HepG2 (cell line): Measurements from ENCODE around the gene RPH3AL. TPM values are rescaled to one million over a fixed set of nuclear protein-coding genes. Genes with fewer than 3 reads are reported as not detected.

Experiments
- CREM ChIP-seq, 2 experiments: sonication (generic) in 1 of 2; formaldehyde crosslinking in 1 of 2; IDR thresholded peaks; 2 replicates each; pipeline versions ENCODE4 v1.4.0 to v1.6.1; 2016 to 2020; ENCODE audit warnings: antibody characterized with exemption in 1 of 2, mild to moderate bottlenecking in 1 of 2, missing genetic modification reagents in 1 of 2
- JDP2 ChIP-seq: sonication (generic); formaldehyde crosslinking; IDR thresholded peaks from 2 replicates; pipeline ENCODE4 v1.8.1; 2022; ENCODE audit warnings: missing genetic modification reagents, borderline replicate concordance
- MZF1 ChIP-seq: sonication (generic); formaldehyde crosslinking; IDR thresholded peaks from 2 replicates; pipeline ENCODE4 v1.8.1; 2023; ENCODE audit warnings: mild to moderate bottlenecking, missing genetic modification reagents, borderline replicate concordance
- NCOA5 ChIP-seq: sonication (generic); formaldehyde crosslinking; IDR thresholded peaks from 2 replicates; pipeline ENCODE4 v1.4.0; 2020; ENCODE audit warnings: missing genetic modification reagents
- NFYB ChIP-seq: sonication (generic); formaldehyde crosslinking; IDR thresholded peaks from 2 replicates; pipeline ENCODE4 v1.4.0; 2020; ENCODE audit warnings: missing genetic modification reagents
- STAT6 ChIP-seq: sonication (generic); formaldehyde crosslinking; IDR thresholded peaks from 2 replicates; pipeline ENCODE4 v1.4.0; 2020; ENCODE audit warnings: missing genetic modification reagents, mild to moderate bottlenecking, borderline replicate concordance
- ZFP36L2 ChIP-seq: sonication (generic); formaldehyde crosslinking; IDR thresholded peaks from 2 replicates; pipeline ENCODE4 v1.4.0; 2020; ENCODE audit warnings: missing genetic modification reagents
- ZNF564 ChIP-seq: sonication (generic); formaldehyde crosslinking; IDR thresholded peaks from 2 replicates; pipeline ENCODE4 v1.8.1; 2023; ENCODE audit warnings: mild to moderate bottlenecking, missing genetic modification reagents
- polyA plus RNA-seq, 8 experiments: library from polyadenylated mRNA; depleted of rRNA in 3 of 8; stranded (reverse) in 7 of 8; unstranded in 1 of 8; fragments of >200 nt; fragmentation: Illumina TruSeq in 4 of 8; extraction: Trizol in 4 of 8; gene quantifications; 2 replicates each; pipeline versions ENCODE4 v1.2.1 to v1.2.3, GENCODE V29; 2011 to 2016; ENCODE audit warnings: low read depth in 4 of 8, missing spikeins in 1 of 8, mixed read lengths in 1 of 8; ENCODE audit not compliant: insufficient read depth in 1 of 8
- total RNA-seq, 5 experiments: library from RNA; depleted of rRNA; stranded (reverse); fragments of >200 nt; fragmentation: Illumina TruSeq; extraction: Trizol; gene quantifications; 2 replicates each; pipeline ENCODE4 v1.2.3, GENCODE V29; 2016; ENCODE audit warnings: low read depth in 1 of 5
- TF ChIP-seq, protein P1 (sequence below): sonication (generic); formaldehyde crosslinking; IDR thresholded peaks from 2 replicates; pipeline ENCODE4 v1.4.0; 2020; ENCODE audit warnings: missing genetic modification reagents
- TF ChIP-seq, protein P2 (sequence below): sonication (generic); formaldehyde crosslinking; IDR thresholded peaks from 2 replicates; pipeline ENCODE4 v1.4.0; 2020; ENCODE audit warnings: missing genetic modification reagents
- TF ChIP-seq, protein P3 (sequence below): sonication (generic); formaldehyde crosslinking; IDR thresholded peaks from 2 replicates; pipeline ENCODE4 v1.8.1; 2023; ENCODE audit warnings: mild to moderate bottlenecking, missing genetic modification reagents
- TF ChIP-seq, protein P4 (sequence below): sonication (generic); formaldehyde crosslinking; IDR thresholded peaks from 2 replicates; pipeline ENCODE4 v1.5.1; 2020; ENCODE audit warnings: mild to moderate bottlenecking, missing genetic modification reagents, borderline replicate concordance

Gene RPH3AL
- total and polyA plus RNA-seq, 2 of the 13 experiments (the other 11 are each of a cell fraction or from before 2014, with no cell fraction given) = 7.8 to 16.4 TPM

DNA sequence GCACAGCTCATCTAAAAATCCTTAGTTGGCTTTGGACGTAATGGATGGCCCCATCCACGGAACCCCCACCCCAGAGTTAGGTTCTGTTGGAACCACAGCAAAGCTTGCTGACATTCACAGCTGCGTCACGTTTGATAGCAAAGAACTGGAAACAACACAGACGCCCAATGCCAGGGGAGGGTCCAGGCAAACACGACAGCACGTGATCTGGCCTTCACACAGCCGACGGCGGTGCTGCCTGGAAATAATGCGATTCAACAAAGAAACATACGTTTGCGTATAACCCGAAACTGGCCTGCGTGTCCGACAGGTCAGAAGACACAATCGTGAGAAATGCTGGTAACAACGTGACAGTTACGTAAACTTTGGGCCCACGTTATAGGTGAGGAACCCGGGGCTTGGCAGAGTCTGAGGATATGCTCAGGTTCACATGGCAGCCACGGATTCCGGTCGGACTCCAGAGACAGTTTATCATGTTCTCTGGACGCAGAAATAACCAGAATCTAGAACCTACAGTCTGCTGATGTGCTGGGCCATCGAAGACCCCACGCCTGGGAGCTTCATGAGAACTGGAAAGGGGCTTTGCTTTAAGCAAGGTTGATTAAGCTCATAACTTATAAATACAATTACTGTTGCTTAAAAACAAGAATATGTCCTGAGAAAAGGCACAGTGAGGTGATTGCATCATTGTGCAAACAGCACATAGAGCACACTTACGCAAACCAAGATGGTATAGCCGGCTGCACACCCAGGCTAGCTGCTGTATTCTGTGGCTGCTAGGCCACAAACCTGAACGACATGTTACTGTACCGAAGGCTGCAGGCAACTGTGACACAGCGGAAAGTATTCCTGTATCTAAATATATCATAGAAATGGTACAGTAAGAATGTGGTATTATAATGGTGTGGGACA is 70.4 kb downstream of the RPH3AL start (continued):
- TF ChIP-seq, protein P1, sequence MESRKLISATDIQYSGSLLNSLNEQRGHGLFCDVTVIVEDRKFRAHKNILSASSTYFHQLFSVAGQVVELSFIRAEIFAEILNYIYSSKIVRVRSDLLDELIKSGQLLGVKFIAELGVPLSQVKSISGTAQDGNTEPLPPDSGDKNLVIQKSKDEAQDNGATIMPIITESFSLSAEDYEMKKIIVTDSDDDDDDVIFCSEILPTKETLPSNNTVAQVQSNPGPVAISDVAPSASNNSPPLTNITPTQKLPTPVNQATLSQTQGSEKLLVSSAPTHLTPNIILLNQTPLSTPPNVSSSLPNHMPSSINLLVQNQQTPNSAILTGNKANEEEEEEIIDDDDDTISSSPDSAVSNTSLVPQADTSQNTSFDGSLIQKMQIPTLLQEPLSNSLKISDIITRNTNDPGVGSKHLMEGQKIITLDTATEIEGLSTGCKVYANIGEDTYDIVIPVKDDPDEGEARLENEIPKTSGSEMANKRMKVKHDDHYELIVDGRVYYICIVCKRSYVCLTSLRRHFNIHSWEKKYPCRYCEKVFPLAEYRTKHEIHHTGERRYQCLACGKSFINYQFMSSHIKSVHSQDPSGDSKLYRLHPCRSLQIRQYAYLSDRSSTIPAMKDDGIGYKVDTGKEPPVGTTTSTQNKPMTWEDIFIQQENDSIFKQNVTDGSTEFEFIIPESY = no peak
- TF ChIP-seq, protein P2, sequence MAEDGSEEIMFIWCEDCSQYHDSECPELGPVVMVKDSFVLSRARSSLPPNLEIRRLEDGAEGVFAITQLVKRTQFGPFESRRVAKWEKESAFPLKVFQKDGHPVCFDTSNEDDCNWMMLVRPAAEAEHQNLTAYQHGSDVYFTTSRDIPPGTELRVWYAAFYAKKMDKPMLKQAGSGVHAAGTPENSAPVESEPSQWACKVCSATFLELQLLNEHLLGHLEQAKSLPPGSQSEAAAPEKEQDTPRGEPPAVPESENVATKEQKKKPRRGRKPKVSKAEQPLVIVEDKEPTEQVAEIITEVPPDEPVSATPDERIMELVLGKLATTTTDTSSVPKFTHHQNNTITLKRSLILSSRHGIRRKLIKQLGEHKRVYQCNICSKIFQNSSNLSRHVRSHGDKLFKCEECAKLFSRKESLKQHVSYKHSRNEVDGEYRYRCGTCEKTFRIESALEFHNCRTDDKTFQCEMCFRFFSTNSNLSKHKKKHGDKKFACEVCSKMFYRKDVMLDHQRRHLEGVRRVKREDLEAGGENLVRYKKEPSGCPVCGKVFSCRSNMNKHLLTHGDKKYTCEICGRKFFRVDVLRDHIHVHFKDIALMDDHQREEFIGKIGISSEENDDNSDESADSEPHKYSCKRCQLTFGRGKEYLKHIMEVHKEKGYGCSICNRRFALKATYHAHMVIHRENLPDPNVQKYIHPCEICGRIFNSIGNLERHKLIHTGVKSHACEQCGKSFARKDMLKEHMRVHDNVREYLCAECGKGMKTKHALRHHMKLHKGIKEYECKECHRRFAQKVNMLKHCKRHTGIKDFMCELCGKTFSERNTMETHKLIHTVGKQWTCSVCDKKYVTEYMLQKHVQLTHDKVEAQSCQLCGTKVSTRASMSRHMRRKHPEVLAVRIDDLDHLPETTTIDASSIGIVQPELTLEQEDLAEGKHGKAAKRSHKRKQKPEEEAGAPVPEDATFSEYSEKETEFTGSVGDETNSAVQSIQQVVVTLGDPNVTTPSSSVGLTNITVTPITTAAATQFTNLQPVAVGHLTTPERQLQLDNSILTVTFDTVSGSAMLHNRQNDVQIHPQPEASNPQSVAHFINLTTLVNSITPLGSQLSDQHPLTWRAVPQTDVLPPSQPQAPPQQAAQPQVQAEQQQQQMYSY (CRISPR knock-in tag) = no peak
- TF ChIP-seq JDP2 (no peak), MZF1 (CRISPR knock-in tag) (no peak), NFYB (CRISPR knock-in tag) (no peak), ZNF564 (CRISPR knock-in tag) (no peak), NCOA5 (CRISPR knock-in tag) (no peak), STAT6 (CRISPR knock-in tag) (no peak), CREM (IDR thresholded peaks at IDR 0.05) (no peak), CREM (CRISPR knock-in tag; IDR thresholded peaks at IDR 0.05) (no peak), ZFP36L2 (no peak)
- TF ChIP-seq, protein P3, sequence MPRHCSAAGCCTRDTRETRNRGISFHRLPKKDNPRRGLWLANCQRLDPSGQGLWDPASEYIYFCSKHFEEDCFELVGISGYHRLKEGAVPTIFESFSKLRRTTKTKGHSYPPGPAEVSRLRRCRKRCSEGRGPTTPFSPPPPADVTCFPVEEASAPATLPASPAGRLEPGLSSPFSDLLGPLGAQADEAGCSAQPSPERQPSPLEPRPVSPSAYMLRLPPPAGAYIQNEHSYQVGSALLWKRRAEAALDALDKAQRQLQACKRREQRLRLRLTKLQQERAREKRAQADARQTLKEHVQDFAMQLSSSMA = no peak
- TF ChIP-seq, protein P4, sequence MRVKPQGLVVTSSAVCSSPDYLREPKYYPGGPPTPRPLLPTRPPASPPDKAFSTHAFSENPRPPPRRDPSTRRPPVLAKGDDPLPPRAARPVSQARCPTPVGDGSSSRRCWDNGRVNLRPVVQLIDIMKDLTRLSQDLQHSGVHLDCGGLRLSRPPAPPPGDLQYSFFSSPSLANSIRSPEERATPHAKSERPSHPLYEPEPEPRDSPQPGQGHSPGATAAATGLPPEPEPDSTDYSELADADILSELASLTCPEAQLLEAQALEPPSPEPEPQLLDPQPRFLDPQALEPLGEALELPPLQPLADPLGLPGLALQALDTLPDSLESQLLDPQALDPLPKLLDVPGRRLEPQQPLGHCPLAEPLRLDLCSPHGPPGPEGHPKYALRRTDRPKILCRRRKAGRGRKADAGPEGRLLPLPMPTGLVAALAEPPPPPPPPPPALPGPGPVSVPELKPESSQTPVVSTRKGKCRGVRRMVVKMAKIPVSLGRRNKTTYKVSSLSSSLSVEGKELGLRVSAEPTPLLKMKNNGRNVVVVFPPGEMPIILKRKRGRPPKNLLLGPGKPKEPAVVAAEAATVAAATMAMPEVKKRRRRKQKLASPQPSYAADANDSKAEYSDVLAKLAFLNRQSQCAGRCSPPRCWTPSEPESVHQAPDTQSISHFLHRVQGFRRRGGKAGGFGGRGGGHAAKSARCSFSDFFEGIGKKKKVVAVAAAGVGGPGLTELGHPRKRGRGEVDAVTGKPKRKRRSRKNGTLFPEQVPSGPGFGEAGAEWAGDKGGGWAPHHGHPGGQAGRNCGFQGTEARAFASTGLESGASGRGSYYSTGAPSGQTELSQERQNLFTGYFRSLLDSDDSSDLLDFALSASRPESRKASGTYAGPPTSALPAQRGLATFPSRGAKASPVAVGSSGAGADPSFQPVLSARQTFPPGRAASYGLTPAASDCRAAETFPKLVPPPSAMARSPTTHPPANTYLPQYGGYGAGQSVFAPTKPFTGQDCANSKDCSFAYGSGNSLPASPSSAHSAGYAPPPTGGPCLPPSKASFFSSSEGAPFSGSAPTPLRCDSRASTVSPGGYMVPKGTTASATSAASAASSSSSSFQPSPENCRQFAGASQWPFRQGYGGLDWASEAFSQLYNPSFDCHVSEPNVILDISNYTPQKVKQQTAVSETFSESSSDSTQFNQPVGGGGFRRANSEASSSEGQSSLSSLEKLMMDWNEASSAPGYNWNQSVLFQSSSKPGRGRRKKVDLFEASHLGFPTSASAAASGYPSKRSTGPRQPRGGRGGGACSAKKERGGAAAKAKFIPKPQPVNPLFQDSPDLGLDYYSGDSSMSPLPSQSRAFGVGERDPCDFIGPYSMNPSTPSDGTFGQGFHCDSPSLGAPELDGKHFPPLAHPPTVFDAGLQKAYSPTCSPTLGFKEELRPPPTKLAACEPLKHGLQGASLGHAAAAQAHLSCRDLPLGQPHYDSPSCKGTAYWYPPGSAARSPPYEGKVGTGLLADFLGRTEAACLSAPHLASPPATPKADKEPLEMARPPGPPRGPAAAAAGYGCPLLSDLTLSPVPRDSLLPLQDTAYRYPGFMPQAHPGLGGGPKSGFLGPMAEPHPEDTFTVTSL (CRISPR knock-in tag) = no peak
